Measurements from ENCODE around the gene NDUFB2. TPM values are rescaled to one million over a fixed set of nuclear protein-coding genes. Genes with fewer than 3 reads are reported as not detected.

The NDUFB2 gene
- 209 TPM for polyA plus RNA-seq
- long read RNA-seq, donor 1, transcript NDUFB2-207 (3 exons, 1,101 nt): minor isoform, 9 of 163 reads
- long read RNA-seq, donor 1, transcript NDUFB2-214 (3 exons, 665 nt): minor isoform, 14 of 163 reads
- long read RNA-seq, donor 1, transcript NDUFB2-201 (4 exons, 504 nt): major isoform, 89 of 163 reads
- long read RNA-seq, donor 1, partial matches to known transcripts: 47 of 163 reads
- long read RNA-seq, donor 1, other reads (novel, unspliced or antisense): 0 of 163 reads
- long read RNA-seq, donor 2, transcript NDUFB2-201 (4 exons, 504 nt): major isoform, 219 of 309 reads
- long read RNA-seq, donor 2, transcript NDUFB2-214 (3 exons, 665 nt): minor isoform, 11 of 309 reads
- long read RNA-seq, donor 2, transcript NDUFB2-207 (3 exons, 1,101 nt): minor isoform, 7 of 309 reads
- long read RNA-seq, donor 2, partial matches to known transcripts: 68 of 309 reads
- long read RNA-seq, donor 2, other reads (novel, unspliced or antisense): 0 of 309 reads
- long read RNA-seq, donor 3, transcript NDUFB2-201 (4 exons, 504 nt): major isoform, 288 of 505 reads
- long read RNA-seq, donor 3, transcript NDUFB2-214 (3 exons, 665 nt): minor isoform, 30 of 505 reads
- long read RNA-seq, donor 3, transcript NDUFB2-207 (3 exons, 1,101 nt): minor isoform, 10 of 505 reads
- long read RNA-seq, donor 3, partial matches to known transcripts: 167 of 505 reads
- long read RNA-seq, donor 3, other reads (novel, unspliced or antisense): 5 of 505 reads
- long read RNA-seq, donor 4, transcript NDUFB2-201 (4 exons, 504 nt): major isoform, 22 of 24 reads
- long read RNA-seq, donor 4, partial matches to known transcripts: 0 of 24 reads
- long read RNA-seq, donor 4, other reads (novel, unspliced or antisense): 0 of 24 reads
- long read RNA-seq, donor 5, transcript NDUFB2-214 (3 exons, 665 nt): minor isoform, 11 of 178 reads
- long read RNA-seq, donor 5, transcript NDUFB2-201 (4 exons, 504 nt): major isoform, 111 of 178 reads
- long read RNA-seq, donor 5, transcript NDUFB2-207 (3 exons, 1,101 nt): minor isoform, 5 of 178 reads
- long read RNA-seq, donor 5, partial matches to known transcripts: 48 of 178 reads
- long read RNA-seq, donor 5, other reads (novel, unspliced or antisense): 0 of 178 reads
- long read RNA-seq, donor 6, transcript NDUFB2-214 (3 exons, 665 nt): minor isoform, 13 of 262 reads
- long read RNA-seq, donor 6, transcript NDUFB2-207 (3 exons, 1,101 nt): minor isoform, 6 of 262 reads
- long read RNA-seq, donor 6, transcript NDUFB2-201 (4 exons, 504 nt): major isoform, 148 of 262 reads
- long read RNA-seq, donor 6, partial matches to known transcripts: 94 of 262 reads
- long read RNA-seq, donor 6, other reads (novel, unspliced or antisense): 0 of 262 reads
- long read RNA-seq, donor 7, transcript NDUFB2-201 (4 exons, 504 nt): major isoform, 102 of 170 reads
- long read RNA-seq, donor 7, partial matches to known transcripts: 63 of 170 reads
- long read RNA-seq, donor 7, other reads (novel, unspliced or antisense): 0 of 170 reads
- long read RNA-seq, donor 8, transcript NDUFB2-201 (4 exons, 504 nt): major isoform, 260 of 414 reads
- long read RNA-seq, donor 8, transcript NDUFB2-207 (3 exons, 1,101 nt): minor isoform, 10 of 414 reads
- long read RNA-seq, donor 8, transcript NDUFB2-214 (3 exons, 665 nt): minor isoform, 17 of 414 reads
- long read RNA-seq, donor 8, partial matches to known transcripts: 125 of 414 reads
- long read RNA-seq, donor 8, other reads (novel, unspliced or antisense): 0 of 414 reads
- long read RNA-seq, donor 9, transcript NDUFB2-207 (3 exons, 1,101 nt): minor isoform, 19 of 390 reads
- long read RNA-seq, donor 9, transcript NDUFB2-201 (4 exons, 504 nt): major isoform, 215 of 390 reads
- long read RNA-seq, donor 9, transcript NDUFB2-214 (3 exons, 665 nt): minor isoform, 16 of 390 reads
- long read RNA-seq, donor 9, partial matches to known transcripts: 138 of 390 reads
- long read RNA-seq, donor 9, other reads (novel, unspliced or antisense): 0 of 390 reads
- long read RNA-seq, donor 10, transcript NDUFB2-207 (3 exons, 1,101 nt): minor isoform, 10 of 312 reads
- long read RNA-seq, donor 10, transcript NDUFB2-214 (3 exons, 665 nt): minor isoform, 6 of 312 reads
- long read RNA-seq, donor 10, transcript NDUFB2-201 (4 exons, 504 nt): major isoform, 193 of 312 reads
- long read RNA-seq, donor 10, partial matches to known transcripts: 101 of 312 reads
- long read RNA-seq, donor 10, other reads (novel, unspliced or antisense): 0 of 312 reads
- long read RNA-seq, donor 11, transcript NDUFB2-201 (4 exons, 504 nt): major isoform, 124 of 210 reads
- long read RNA-seq, donor 11, transcript NDUFB2-214 (3 exons, 665 nt): minor isoform, 9 of 210 reads
- long read RNA-seq, donor 11, partial matches to known transcripts: 72 of 210 reads
- long read RNA-seq, donor 11, other reads (novel, unspliced or antisense): 0 of 210 reads

DNA sequence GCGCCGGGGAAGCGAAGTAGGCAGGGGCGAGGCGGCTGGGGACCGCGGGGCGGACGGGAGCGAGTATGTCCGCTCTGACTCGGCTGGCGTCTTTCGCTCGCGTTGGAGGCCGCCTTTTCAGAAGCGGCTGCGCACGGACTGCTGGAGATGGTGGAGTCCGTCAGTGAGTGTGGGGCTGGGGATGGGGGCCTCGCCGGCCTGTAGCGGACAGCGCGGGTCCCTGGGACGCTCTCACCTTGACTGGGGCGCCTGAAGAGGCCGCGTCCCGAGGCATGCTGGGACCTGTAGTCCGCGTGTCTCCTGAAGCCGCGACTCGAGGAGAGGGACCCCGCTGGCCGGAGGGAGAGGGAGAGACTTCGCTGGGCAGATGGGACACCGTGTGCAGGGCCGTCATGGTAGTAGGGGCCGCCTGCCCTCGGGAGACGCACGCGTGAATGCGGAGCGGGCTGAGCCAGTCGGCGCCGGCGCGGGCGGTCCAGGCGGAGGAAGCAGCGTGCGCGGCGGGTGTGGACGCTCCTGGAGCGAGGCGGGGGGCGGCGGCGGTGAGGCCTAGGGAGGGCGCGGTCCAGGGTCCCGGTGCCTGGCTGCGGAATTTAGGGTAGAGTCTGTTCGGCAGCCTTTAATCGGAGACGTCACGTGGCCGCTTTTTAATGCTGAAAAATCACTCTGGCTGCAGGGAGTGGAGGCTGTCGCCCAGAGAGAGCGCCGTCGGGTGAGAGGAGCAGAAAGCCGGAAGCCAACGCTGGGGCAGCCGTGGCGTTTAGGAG, at the start of gene NDUFB2:
Gene NDUFB2 (plus strand): TSS at position 29 of the 767 bp plus-strand sequence. CDS start 37 bp downstream, at position 66.
- Histone ChIP-seq H3K36me3 (ENCODE audit: control insufficient read depth, insufficient read depth, low read length) (peaks cover under 1% of the 10 kb centered on the region), H3K27me3 (ENCODE audit: control insufficient read depth, insufficient read depth, low read length) (no peaks in the 10 kb centered on the region), H3K9me3 (ENCODE audit: control insufficient read depth, low read depth, low read length) (no peaks in the 10 kb centered on the region), H3K4me3 (ENCODE audit: low read length) (peak within 1 kb of the TSS; percentile 84), H3K27ac (ENCODE audit: low read length) (peak within 1 kb of the TSS; percentile 94), H3K4me1 (ENCODE audit: control insufficient read depth, insufficient read depth, low read length) (peaks cover 12% of the 10 kb centered on the region)
- no CpG with 5 or more reads among the region's 82 CpGs for WGBS (ENCODE audit: insufficient coverage, low lambda C conversion rate)
- DNase-seq: peak; percentile 73 to 97

- H3K36me3 ChIP-seq (ENCODE audit: control insufficient read depth, insufficient read depth, low read length): no peaks in the 10 kb centered on the region
- peaks cover 12% of the 10 kb centered on the region for H3K27me3 ChIP-seq (ENCODE audit: control insufficient read depth, insufficient read depth, low read length)
- no peaks in the 10 kb centered on the region for H3K9me3 ChIP-seq (ENCODE audit: control insufficient read depth, low read depth, low read length)
- H3K4me3 ChIP-seq (ENCODE audit: low read length): no peak overlapping the region
- 70% methylated on average over 2 of the region's 8 CpGs for WGBS (ENCODE audit: insufficient coverage, low lambda C conversion rate)
- H3K4me1 ChIP-seq (ENCODE audit: control insufficient read depth, insufficient read depth, low read length): no peaks in the 10 kb centered on the region
- no peak overlapping the region for H3K27ac ChIP-seq (ENCODE audit: low read length)
- peak in 1 of 2 donors; percentile 32 for DNase-seq
Observed at GRCh38 chr7:140646931-140647647, 49.4 kb upstream of the NDUFB2 start.

- Histone ChIP-seq H3K4me3 (ENCODE audit: low read length) (no peak overlapping the region), H3K4me1 (ENCODE audit: control insufficient read depth, insufficient read depth, low read length) (no peaks in the 10 kb centered on the region), H3K27ac (ENCODE audit: low read length) (no peak overlapping the region), H3K27me3 (ENCODE audit: control insufficient read depth, insufficient read depth, low read length) (no peaks in the 10 kb centered on the region), H3K9me3 (ENCODE audit: control insufficient read depth, low read depth, low read length) (no peaks in the 10 kb centered on the region), H3K36me3 (ENCODE audit: control insufficient read depth, insufficient read depth, low read length) (no peaks in the 10 kb centered on the region)
- DNase-seq: no peak
- no CpG with 5 or more reads among the region's 6 CpGs for WGBS (ENCODE audit: insufficient coverage, low lambda C conversion rate)
Observed at GRCh38 chr7:140649556-140650205, 46.8 kb upstream of the NDUFB2 start.

DNA sequence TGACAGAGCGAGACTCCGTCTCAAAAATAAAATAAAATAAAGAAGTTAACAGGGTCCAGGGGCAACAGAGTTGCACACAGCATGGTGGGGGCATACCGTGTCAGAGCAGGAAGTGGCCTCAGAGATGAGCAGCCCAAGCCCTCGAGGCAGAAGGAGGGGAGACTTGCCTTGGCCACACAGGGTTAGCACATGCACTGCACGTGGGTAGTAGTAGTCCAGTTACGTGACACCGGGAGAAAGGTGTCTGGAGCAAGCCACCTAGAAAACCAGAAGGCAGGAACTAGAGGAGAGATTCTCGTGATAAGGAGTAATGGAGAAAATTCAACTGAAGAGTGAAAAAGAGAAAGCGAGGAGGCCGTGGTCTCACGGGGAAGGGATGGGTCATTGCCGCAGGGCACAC, 46.1 kb upstream of the NDUFB2 start:
- H3K27me3 ChIP-seq (ENCODE audit: control insufficient read depth, insufficient read depth, low read length): no peaks in the 10 kb centered on the region
- WGBS (ENCODE audit: insufficient coverage, low lambda C conversion rate): 90% methylated on average over 5 of the region's 12 CpGs
- DNase-seq: no peak

DNA sequence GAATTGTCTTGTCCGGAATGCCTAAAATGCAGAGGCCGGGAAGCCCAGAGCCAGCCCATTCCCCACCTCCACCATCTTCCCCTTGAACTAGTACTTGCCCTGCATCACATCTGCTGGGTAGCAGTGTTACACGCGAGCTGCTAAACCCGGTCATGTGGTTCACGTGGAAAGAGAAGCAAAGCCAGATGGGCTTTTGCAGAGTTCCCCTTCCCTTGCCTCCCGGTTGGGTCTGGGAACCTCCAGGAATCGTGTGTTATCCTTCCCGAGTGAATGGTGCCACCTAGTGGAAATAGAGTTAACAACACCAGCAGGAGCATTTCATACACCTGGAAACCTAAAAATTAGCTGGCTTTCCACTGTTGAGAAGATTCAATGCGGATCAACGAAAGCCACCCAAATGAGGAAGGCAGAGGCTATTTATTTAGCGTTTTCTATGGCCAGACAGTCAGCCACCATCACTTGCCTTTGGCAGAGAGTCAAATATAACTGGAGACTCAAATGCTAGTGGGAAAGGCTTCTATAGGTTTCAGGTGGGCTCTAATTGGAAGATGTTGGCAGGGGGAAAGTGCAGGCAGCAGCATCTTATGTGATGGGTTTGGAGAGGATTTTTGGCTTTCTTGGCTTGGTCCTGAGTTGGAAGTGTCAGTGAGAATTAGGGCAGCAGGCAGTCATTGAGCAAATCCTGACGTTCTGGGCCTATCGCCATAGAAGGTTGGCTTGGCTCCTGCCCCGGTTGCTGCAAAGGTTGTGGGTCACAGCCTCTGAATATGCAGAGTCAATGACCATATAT, 43.0 kb upstream of the NDUFB2 start:
- peak; percentile 55 to 64 for DNase-seq
- WGBS (ENCODE audit: insufficient coverage, low lambda C conversion rate): no CpG with 5 or more reads among the region's 15 CpGs
- H3K36me3 ChIP-seq (ENCODE audit: control insufficient read depth, insufficient read depth, low read length): no peaks in the 10 kb centered on the region
- no peak overlapping the region for H3K4me3 ChIP-seq (ENCODE audit: low read length)
- H3K9me3 ChIP-seq (ENCODE audit: control insufficient read depth, low read depth, low read length): no peaks in the 10 kb centered on the region
- peaks cover 3% of the 10 kb centered on the region for H3K4me1 ChIP-seq (ENCODE audit: control insufficient read depth, insufficient read depth, low read length)
- no peak overlapping the region for H3K27ac ChIP-seq (ENCODE audit: low read length)
- no peaks in the 10 kb centered on the region for H3K27me3 ChIP-seq (ENCODE audit: control insufficient read depth, insufficient read depth, low read length)

More for the DNA sequence above, 46.1 kb upstream of the NDUFB2 start:
- Histone ChIP-seq H3K36me3 (ENCODE audit: control insufficient read depth, insufficient read depth, low read length) (no peaks in the 10 kb centered on the region), H3K4me1 (ENCODE audit: control insufficient read depth, insufficient read depth, low read length) (no peaks in the 10 kb centered on the region), H3K27ac (ENCODE audit: low read length) (no peak overlapping the region), H3K4me3 (ENCODE audit: low read length) (no peak overlapping the region), H3K9me3 (ENCODE audit: control insufficient read depth, low read depth, low read length) (no peaks in the 10 kb centered on the region)

DNA sequence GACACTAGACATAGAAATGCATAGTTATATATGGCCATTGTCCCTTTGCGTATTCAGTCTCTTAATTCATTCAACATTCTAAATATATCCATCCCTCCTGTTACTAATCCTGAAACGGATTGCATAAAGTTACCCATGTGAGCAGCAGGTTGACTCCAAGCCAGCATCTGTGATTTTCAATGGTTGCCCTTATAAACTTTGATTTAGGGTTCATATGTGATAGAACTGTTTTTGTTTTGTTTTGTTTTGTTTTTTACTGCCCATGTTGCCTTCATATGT, 42.5 kb upstream of the NDUFB2 start:
- Histone ChIP-seq H3K4me3 (ENCODE audit: low read length) (no peak overlapping the region), H3K4me1 (ENCODE audit: control insufficient read depth, insufficient read depth, low read length) (peaks cover 3% of the 10 kb centered on the region), H3K27ac (ENCODE audit: low read length) (no peak overlapping the region), H3K27me3 (ENCODE audit: control insufficient read depth, insufficient read depth, low read length) (no peaks in the 10 kb centered on the region), H3K9me3 (ENCODE audit: control insufficient read depth, low read depth, low read length) (no peaks in the 10 kb centered on the region), H3K36me3 (ENCODE audit: control insufficient read depth, insufficient read depth, low read length) (no peaks in the 10 kb centered on the region)
- 80% methylated on average over 1 of the region's 2 CpGs for WGBS (ENCODE audit: insufficient coverage, low lambda C conversion rate)
- no peak for DNase-seq

DNA sequence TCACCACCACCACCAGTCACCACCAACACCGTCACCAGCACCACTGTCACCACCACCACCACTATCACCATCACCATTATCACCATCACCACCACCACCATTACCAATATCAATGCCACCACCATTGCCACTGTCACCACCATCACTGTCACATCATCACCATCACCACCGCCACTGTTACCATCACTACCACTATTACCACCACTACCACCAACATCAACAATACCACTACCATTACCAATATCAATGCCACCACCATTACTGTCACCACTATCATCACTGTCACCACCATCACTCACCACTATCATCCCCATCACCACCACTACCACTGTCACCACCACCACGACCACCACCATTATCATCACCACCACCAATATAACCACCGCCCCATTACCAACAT, 41.8 kb upstream of the NDUFB2 start:
- no CpG with 5 or more reads among the region's 4 CpGs for WGBS (ENCODE audit: insufficient coverage, low lambda C conversion rate)
- no peak for DNase-seq
- Histone ChIP-seq H3K4me3 (ENCODE audit: low read length) (no peak overlapping the region), H3K9me3 (ENCODE audit: control insufficient read depth, low read depth, low read length) (no peaks in the 10 kb centered on the region), H3K4me1 (ENCODE audit: control insufficient read depth, insufficient read depth, low read length) (peaks cover 3% of the 10 kb centered on the region), H3K36me3 (ENCODE audit: control insufficient read depth, insufficient read depth, low read length) (no peaks in the 10 kb centered on the region), H3K27me3 (ENCODE audit: control insufficient read depth, insufficient read depth, low read length) (no peaks in the 10 kb centered on the region), H3K27ac (ENCODE audit: low read length) (no peak overlapping the region)

All from large intestine (tissue), 12 donors.